ENCODE measurements around the gene C19orf85. TPM values are rescaled to one million over a fixed set of nuclear protein-coding genes. Genes with fewer than 3 reads are reported as not detected.

Gene C19orf85
- polyA plus RNA-seq, 1 of the 3 experiments (the other 2 are of a cell fraction), result not detected

GRCh38 chr19:55508120-55508519 lies 43.6 kb upstream of the C19orf85 start:
- ChIA-PET POLR2A (interaction anchor here (0.5 kb wide), 1 partner anchor 69 kb away, joined by 4 read pairs; no protein-coding TSS in a partner anchor), CTCF (interaction anchor here (0.9 to 5.4 kb wide), 6 partner anchors 9 to 367 kb away, joined by 3 to 28 read pairs (median 3); no protein-coding TSS in a partner anchor)
- H3K9me3 ChIP-seq, result no peaks in the 10 kb centered on the region
- H3K27ac ChIP-seq (ENCODE audit: low read depth in 2 of 2, low read length in 1 of 2), result no peak overlapping the region
- no peaks in the 10 kb centered on the region for H3F3A ChIP-seq (replicated peaks; ENCODE audit: insufficient read depth)
- 75% methylated on average over 10 of the region's 10 CpGs for WGBS (ENCODE audit: low lambda C conversion rate)
- H2AFZ ChIP-seq (ENCODE audit: low read depth), result no peak overlapping the region
- H3K36me3 ChIP-seq (replicated peaks in 1 of 2; ENCODE audit: control insufficient read depth in 1 of 2, insufficient read depth in 2 of 2, low read length in 1 of 2), result no peaks in the 10 kb centered on the region
- peaks cover 0 to 2% of the 10 kb centered on the region in 2 experiments; a peak in 1 of 4 replicates for H3K4me1 ChIP-seq (ENCODE audit: control insufficient read depth in 1 of 2, insufficient read depth in 2 of 2, low read depth in 1 of 2, low read length in 1 of 2)
- H3K79me2 ChIP-seq (ENCODE audit: insufficient read depth), result no peaks in the 10 kb centered on the region
- H4K20me1 ChIP-seq (ENCODE audit: insufficient read depth), result no peaks in the 10 kb centered on the region
- H3K4me2 ChIP-seq, result no peak overlapping the region
- H3K27me3 ChIP-seq (ENCODE audit: insufficient read depth), result no peaks in the 10 kb centered on the region
- H3K4me3 ChIP-seq (ENCODE audit: low read depth in 2 of 2, low read length in 1 of 2), result no peak overlapping the region
- no peak overlapping the region for H3K9ac ChIP-seq
- TF ChIP-seq FOSL2 (IDR thresholded peaks at IDR 0.05; ENCODE audit: borderline replicate concordance, low read depth) (no peak), REST (IDR thresholded peaks at IDR 0.05; ENCODE audit: low read depth, low read length) (no peak), RXRA (IDR thresholded peaks at IDR 0.05; ENCODE audit: borderline replicate concordance, low read depth) (no peak), YY1 (IDR thresholded peaks at IDR 0.05; ENCODE audit: low read depth) (no peak)
- H3K9me2 ChIP-seq, result no peaks in the 10 kb centered on the region
- no peak for DNase-seq

- H3F3A ChIP-seq (replicated peaks; ENCODE audit: insufficient read depth), result peaks cover 5% of the 10 kb centered on the region
- no peak for TF ChIP-seq POLR2AphosphoS5 (IDR thresholded peaks at IDR 0.05; ENCODE audit: low read depth, low read length)
- no peak for TF ChIP-seq YY1 (IDR thresholded peaks at IDR 0.05; ENCODE audit: low read depth)
- TF ChIP-seq TEAD4 (IDR thresholded peaks at IDR 0.05; ENCODE audit: borderline replicate concordance, insufficient read depth), result no peak
- TF ChIP-seq EP300 (IDR thresholded peaks at IDR 0.05; ENCODE audit: borderline replicate concordance in 1 of 2, low read depth in 1 of 2, low read length in 1 of 2), result no peak
- no peak for TF ChIP-seq RCOR1 (IDR thresholded peaks at IDR 0.05; ENCODE audit: low read length)
- no peak for TF ChIP-seq CHD2 (IDR thresholded peaks at IDR 0.05; ENCODE audit: low read length, partially characterized antibody)
- TF ChIP-seq RXRA (IDR thresholded peaks at IDR 0.05; ENCODE audit: borderline replicate concordance, low read depth), result no peak
- TF ChIP-seq ELF1 (IDR thresholded peaks at IDR 0.05), result no peak
- TF ChIP-seq SIN3A (IDR thresholded peaks at IDR 0.05; ENCODE audit: borderline replicate concordance, low read depth, low read length), result no peak
- TF ChIP-seq SMC3 (IDR thresholded peaks at IDR 0.05; ENCODE audit: low read depth, low read length), result no peak
- no peak for TF ChIP-seq IRF3 (IDR thresholded peaks at IDR 0.05; ENCODE audit: low read depth, low read length)
- no peak for TF ChIP-seq FOXM1 (IDR thresholded peaks at IDR 0.05; ENCODE audit: low read depth)
- TF ChIP-seq RAD21 (IDR thresholded peaks at IDR 0.05; ENCODE audit: low read length), result no peak
- ChIA-PET POLR2A (interaction anchor here (1.7 kb wide), 1 partner anchor 20 kb away, joined by 8 read pairs; the partner anchor contains the start of gene NAT14), CTCF (interaction anchor here (0.7 to 3.8 kb wide), 20 partner anchors 9 to 363 kb away, joined by 3 to 162 read pairs (median 8); partner anchors contain the start of genes NAT14, SBK3, SSC5D and ZNF628)
- 70% methylated on average over 11 of the region's 11 CpGs for WGBS (ENCODE audit: low lambda C conversion rate)
- no peak overlapping the region for H3K9ac ChIP-seq
- no peak overlapping the region for H3K4me3 ChIP-seq (ENCODE audit: low read depth in 2 of 2, low read length in 1 of 2)
- no peak overlapping the region for H2AFZ ChIP-seq (ENCODE audit: low read depth)
- no peaks in the 10 kb centered on the region for H3K9me2 ChIP-seq
- H3K4me2 ChIP-seq, result no peak overlapping the region
- DNase-seq, result no peak
- H3K79me2 ChIP-seq (ENCODE audit: insufficient read depth), result no peaks in the 10 kb centered on the region
- H3K36me3 ChIP-seq (replicated peaks in 1 of 2; ENCODE audit: control insufficient read depth in 1 of 2, insufficient read depth in 2 of 2, low read length in 1 of 2), result no peaks in the 10 kb centered on the region
- H3K4me1 ChIP-seq (ENCODE audit: control insufficient read depth in 1 of 2, insufficient read depth in 2 of 2, low read depth in 1 of 2, low read length in 1 of 2), result peaks cover 0 to 2% of the 10 kb centered on the region in 2 experiments; a peak in 1 of 4 replicates
- no peaks in the 10 kb centered on the region for H4K20me1 ChIP-seq (ENCODE audit: insufficient read depth)
- H3K9me3 ChIP-seq, result no peaks in the 10 kb centered on the region
- no peaks in the 10 kb centered on the region for H3K27me3 ChIP-seq (ENCODE audit: insufficient read depth)
- H3K27ac ChIP-seq (ENCODE audit: low read depth in 2 of 2, low read length in 1 of 2), result no peak overlapping the region
These were observed 40.4 kb upstream of the C19orf85 start for GRCh38 chr19:55504981-55505380.

Measured in SK-N-SH (cell line).